K562 (cell line): ENCODE measurements around the gene NDST3. TPM values are rescaled to one million over a fixed set of nuclear protein-coding genes. Genes with fewer than 3 reads are reported as not detected.

Experiments used
- ATF2 ChIP-seq: sonication (generic); formaldehyde crosslinking; IDR thresholded peaks from 2 replicates; pipeline ENCODE4 v1.8.1; 2022; ENCODE audit warnings: missing genetic modification reagents
- BCOR ChIP-seq: fragments of 450-650 bp; IDR thresholded peaks from 2 replicates; pipeline ENCODE4 v1.6.1; 2016
- COPS2 ChIP-seq: fragments of 450-650 bp; conservative IDR thresholded peaks from 2 replicates; pipeline ENCODE4 v1.6.1; 2016; ENCODE audit warnings: mild to moderate bottlenecking, moderate library complexity
- FOXA1 ChIP-seq: fragments of 450-650 bp; IDR thresholded peaks from 2 replicates; pipeline ENCODE4 v1.6.1; 2016; ENCODE audit warnings: mild to moderate bottlenecking, borderline replicate concordance
- KDM5B ChIP-seq: fragments of 200-600 bp; sonication (generic); IDR thresholded peaks from 2 replicates; pipeline ENCODE4 v1.6.1; 2012; ENCODE audit warnings: low read depth, mild to moderate bottlenecking, moderate library complexity, low read length, control low read depth, inconsistent platforms; ENCODE audit not compliant: insufficient replicate concordance
- KLF13 ChIP-seq: fragments of 450-650 bp; IDR thresholded peaks from 2 replicates; pipeline ENCODE4 v1.6.1; 2016; ENCODE audit warnings: missing genetic modification characterization, low read depth, mild to moderate bottlenecking, missing compliant biosample characterization, moderate library complexity, borderline replicate concordance
- MAZ ChIP-seq, 2 experiments: fragments of 450-650 bp in 1 of 2; sonication (generic) in 1 of 2; formaldehyde crosslinking; IDR thresholded peaks in 1 of 2; conservative IDR thresholded peaks in 1 of 2; 2 replicates each; pipeline versions ENCODE4 v1.4.0 to v1.5.0; 2020; ENCODE audit warnings: mild to moderate bottlenecking in 1 of 2, missing genetic modification reagents in 1 of 2
- NFE2L1 ChIP-seq: fragments of 450-650 bp; IDR thresholded peaks from 2 replicates; pipeline ENCODE4 v1.6.1; 2016; ENCODE audit warnings: missing genetic modification characterization, low read depth, mild to moderate bottlenecking, missing compliant biosample characterization, moderate library complexity, borderline replicate concordance
- PML ChIP-seq: IDR thresholded peaks from 2 replicates; pipeline ENCODE4 v1.6.1; 2012; ENCODE audit warnings: low read length, inconsistent platforms
- RAD51 ChIP-seq: fragments of 450-650 bp; IDR thresholded peaks from 2 replicates; pipeline ENCODE4 v1.7.1; 2016; ENCODE audit warnings: low read depth, mild to moderate bottlenecking, borderline replicate concordance
- RBM17 ChIP-seq: fragments of 200-400 bp; formaldehyde crosslinking; IDR thresholded peaks from 2 replicates; pipeline ENCODE4 v1.6.1; 2017; ENCODE audit warnings: low read depth, mild to moderate bottlenecking, low read length, borderline replicate concordance
- SMAD3 ChIP-seq: fragments of 450-650 bp; formaldehyde crosslinking; conservative IDR thresholded peaks from 2 replicates; pipeline ENCODE4 v1.4.0; 2020; ENCODE audit warnings: mild to moderate bottlenecking
- TARDBP ChIP-seq: fragments of 450-650 bp; IDR thresholded peaks from 2 replicates; pipeline ENCODE4 v1.6.1; 2016
- TEAD4 ChIP-seq, 2 experiments: sonication (generic) in 1 of 2; formaldehyde crosslinking in 1 of 2; IDR thresholded peaks; 2 replicates each; pipeline versions ENCODE4 v1.6.1 to v1.8.0; 2012 to 2022; ENCODE audit warnings: borderline replicate concordance in 1 of 2, inconsistent platforms in 1 of 2, low read length in 1 of 2, mild to moderate bottlenecking in 1 of 2, missing genetic modification reagents in 1 of 2
- YBX1 ChIP-seq: fragments of 450-650 bp; IDR thresholded peaks from 2 replicates; pipeline ENCODE4 v1.7.1; 2016; ENCODE audit warnings: mild to moderate bottlenecking
- ZFPM2 ChIP-seq: fragments of 250-450 bp; sonication (Bioruptor Pico); IDR thresholded peaks from 2 replicates; pipeline ENCODE4 v1.5.1; 2022; ENCODE audit warnings: mild to moderate bottlenecking
- polyA plus RNA-seq, 8 experiments: library from polyadenylated mRNA; depleted of rRNA in 4 of 8; stranded (reverse) in 5 of 8; unstranded in 3 of 8; fragments of >200 nt; fragmentation: Nextera tagmentation in 2 of 8; fragmentation: Illumina TruSeq in 1 of 8; extraction: Ambion mirVana in 2 of 8; extraction: Trizol in 1 of 8; gene quantifications; 2 replicates each; pipeline versions ENCODE4 v1.2.1 to v1.2.3, GENCODE V29; 2011 to 2014; ENCODE audit warnings: inconsistent platforms in 1 of 8, missing spikeins in 1 of 8
- total RNA-seq, 7 experiments: library from RNA; depleted of rRNA in 6 of 7; stranded (reverse); fragments of >200 nt in 6 of 7; fragmentation: Illumina TruSeq in 2 of 7; extraction: Trizol in 2 of 7; gene quantifications; 2 replicates each; pipeline versions ENCODE4 v1.2.1 to v1.2.3, GENCODE V29; 2011 to 2021; ENCODE audit warnings: low replicate concordance in 1 of 7
- TF ChIP-seq, protein P1 (sequence below): sonication (generic); formaldehyde crosslinking; IDR thresholded peaks from 2 replicates; pipeline ENCODE4 v1.8.1; 2023; ENCODE audit warnings: mild to moderate bottlenecking, missing genetic modification reagents
- TF ChIP-seq, protein P2 (sequence below): fragments of 250-450 bp; sonication (Bioruptor Pico); IDR thresholded peaks from 2 replicates; pipeline ENCODE4 v1.4.0; 2020; ENCODE audit warnings: mild to moderate bottlenecking, moderate library complexity, borderline replicate concordance
- TF ChIP-seq, protein P3 (sequence below): fragments of 450-650 bp; formaldehyde crosslinking; IDR thresholded peaks from 2 replicates; pipeline ENCODE4 v1.4.0; 2020; ENCODE audit warnings: mild to moderate bottlenecking
- TF ChIP-seq, protein P4 (sequence below): sonication (generic); IDR thresholded peaks from 2 replicates; pipeline ENCODE4 v1.6.1; 2016

NDST3 gene
- total and polyA plus RNA-seq, 9 of the 15 experiments (the other 6 are each of a cell fraction or from before 2014, with no cell fraction given), result not detected

DNA sequence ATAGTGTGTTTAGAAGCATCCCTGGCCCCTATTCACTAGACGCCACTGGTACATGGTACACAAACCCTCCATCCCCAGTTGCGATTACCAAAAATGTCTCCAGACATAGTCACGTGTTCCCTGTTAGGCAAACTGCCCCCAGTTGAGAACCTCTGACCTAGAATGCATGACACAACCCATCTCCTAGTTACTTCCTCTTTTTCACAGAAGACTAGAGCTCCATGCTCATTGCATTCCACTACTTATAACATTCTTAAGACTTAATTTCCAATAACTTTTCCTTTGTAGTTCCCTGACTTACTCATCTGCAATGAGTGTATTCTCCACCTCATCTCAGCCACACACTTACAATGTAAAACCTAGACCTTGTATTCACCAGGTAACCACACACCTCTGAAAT lies 249.9 kb downstream of the NDST3 start (continued):
- TF ChIP-seq, protein P1, sequence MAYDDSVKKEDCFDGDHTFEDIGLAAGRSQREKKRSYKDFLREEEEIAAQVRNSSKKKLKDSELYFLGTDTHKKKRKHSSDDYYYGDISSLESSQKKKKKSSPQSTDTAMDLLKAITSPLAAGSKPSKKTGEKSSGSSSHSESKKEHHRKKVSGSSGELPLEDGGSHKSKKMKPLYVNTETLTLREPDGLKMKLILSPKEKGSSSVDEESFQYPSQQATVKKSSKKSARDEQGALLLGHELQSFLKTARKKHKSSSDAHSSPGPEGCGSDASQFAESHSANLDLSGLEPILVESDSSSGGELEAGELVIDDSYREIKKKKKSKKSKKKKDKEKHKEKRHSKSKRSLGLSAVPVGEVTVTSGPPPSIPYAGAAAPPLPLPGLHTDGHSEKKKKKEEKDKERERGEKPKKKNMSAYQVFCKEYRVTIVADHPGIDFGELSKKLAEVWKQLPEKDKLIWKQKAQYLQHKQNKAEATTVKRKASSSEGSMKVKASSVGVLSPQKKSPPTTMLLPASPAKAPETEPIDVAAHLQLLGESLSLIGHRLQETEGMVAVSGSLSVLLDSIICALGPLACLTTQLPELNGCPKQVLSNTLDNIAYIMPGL, result no peak
- peak; percentile 88 for TF ChIP-seq RAD51
- peak in 1 of 2 experiments; percentile 37; a peak in 1 of 4 replicates for TF ChIP-seq MAZ (CRISPR knock-in tag; conservative IDR thresholded peaks at IDR 0.05 in 1 of 2, IDR thresholded peaks at IDR 0.05 in 1 of 2)
- TF ChIP-seq COPS2, result no peak
- no peak for TF ChIP-seq ATF2 (CRISPR knock-in tag)
- no peak for TF ChIP-seq BCOR
- TF ChIP-seq, protein P2, sequence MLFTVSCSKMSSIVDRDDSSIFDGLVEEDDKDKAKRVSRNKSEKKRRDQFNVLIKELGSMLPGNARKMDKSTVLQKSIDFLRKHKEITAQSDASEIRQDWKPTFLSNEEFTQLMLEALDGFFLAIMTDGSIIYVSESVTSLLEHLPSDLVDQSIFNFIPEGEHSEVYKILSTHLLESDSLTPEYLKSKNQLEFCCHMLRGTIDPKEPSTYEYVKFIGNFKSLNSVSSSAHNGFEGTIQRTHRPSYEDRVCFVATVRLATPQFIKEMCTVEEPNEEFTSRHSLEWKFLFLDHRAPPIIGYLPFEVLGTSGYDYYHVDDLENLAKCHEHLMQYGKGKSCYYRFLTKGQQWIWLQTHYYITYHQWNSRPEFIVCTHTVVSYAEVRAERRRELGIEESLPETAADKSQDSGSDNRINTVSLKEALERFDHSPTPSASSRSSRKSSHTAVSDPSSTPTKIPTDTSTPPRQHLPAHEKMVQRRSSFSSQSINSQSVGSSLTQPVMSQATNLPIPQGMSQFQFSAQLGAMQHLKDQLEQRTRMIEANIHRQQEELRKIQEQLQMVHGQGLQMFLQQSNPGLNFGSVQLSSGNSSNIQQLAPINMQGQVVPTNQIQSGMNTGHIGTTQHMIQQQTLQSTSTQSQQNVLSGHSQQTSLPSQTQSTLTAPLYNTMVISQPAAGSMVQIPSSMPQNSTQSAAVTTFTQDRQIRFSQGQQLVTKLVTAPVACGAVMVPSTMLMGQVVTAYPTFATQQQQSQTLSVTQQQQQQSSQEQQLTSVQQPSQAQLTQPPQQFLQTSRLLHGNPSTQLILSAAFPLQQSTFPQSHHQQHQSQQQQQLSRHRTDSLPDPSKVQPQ (CRISPR knock-in tag), result no peak
- TF ChIP-seq NFE2L1 (tag), result no peak
- TF ChIP-seq FOXA1, result no peak
- TF ChIP-seq TARDBP, result no peak
- peak; percentile 26 for TF ChIP-seq KDM5B
- 0 out of 2 replicates have a peak, but pooled peaks have one; percentile 27 for TF ChIP-seq TEAD4 (IDR thresholded peaks at IDR 0.05; ENCODE audit: low read length)
- no peak for TF ChIP-seq TEAD4 (CRISPR knock-in tag; IDR thresholded peaks at IDR 0.05; ENCODE audit: borderline replicate concordance)
- TF ChIP-seq, protein P3, sequence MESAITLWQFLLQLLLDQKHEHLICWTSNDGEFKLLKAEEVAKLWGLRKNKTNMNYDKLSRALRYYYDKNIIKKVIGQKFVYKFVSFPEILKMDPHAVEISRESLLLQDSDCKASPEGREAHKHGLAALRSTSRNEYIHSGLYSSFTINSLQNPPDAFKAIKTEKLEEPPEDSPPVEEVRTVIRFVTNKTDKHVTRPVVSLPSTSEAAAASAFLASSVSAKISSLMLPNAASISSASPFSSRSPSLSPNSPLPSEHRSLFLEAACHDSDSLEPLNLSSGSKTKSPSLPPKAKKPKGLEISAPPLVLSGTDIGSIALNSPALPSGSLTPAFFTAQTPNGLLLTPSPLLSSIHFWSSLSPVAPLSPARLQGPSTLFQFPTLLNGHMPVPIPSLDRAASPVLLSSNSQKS, result no peak
- TF ChIP-seq RBM17, result no peak
- TF ChIP-seq, protein P4, sequence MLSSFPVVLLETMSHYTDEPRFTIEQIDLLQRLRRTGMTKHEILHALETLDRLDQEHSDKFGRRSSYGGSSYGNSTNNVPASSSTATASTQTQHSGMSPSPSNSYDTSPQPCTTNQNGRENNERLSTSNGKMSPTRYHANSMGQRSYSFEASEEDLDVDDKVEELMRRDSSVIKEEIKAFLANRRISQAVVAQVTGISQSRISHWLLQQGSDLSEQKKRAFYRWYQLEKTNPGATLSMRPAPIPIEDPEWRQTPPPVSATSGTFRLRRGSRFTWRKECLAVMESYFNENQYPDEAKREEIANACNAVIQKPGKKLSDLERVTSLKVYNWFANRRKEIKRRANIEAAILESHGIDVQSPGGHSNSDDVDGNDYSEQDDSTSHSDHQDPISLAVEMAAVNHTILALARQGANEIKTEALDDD, result peak; percentile 67
- TF ChIP-seq SMAD3 (CRISPR knock-in tag), result no peak
- no peak for TF ChIP-seq YBX1
- TF ChIP-seq PML, result no peak
- TF ChIP-seq KLF13 (tag), result no peak
- TF ChIP-seq ZFPM2 (CRISPR knock-in tag), result no peak
